Measurements from ENCODE around the gene ACSF3. TPM values are rescaled to one million over a fixed set of nuclear protein-coding genes. Genes with fewer than 3 reads are reported as not detected.

ACSF3 gene
- total and polyA plus RNA-seq, 2 donors (not counting 1 experiment from before 2014, with no cell fraction given), result 45.2 to 113 TPM

DNA sequence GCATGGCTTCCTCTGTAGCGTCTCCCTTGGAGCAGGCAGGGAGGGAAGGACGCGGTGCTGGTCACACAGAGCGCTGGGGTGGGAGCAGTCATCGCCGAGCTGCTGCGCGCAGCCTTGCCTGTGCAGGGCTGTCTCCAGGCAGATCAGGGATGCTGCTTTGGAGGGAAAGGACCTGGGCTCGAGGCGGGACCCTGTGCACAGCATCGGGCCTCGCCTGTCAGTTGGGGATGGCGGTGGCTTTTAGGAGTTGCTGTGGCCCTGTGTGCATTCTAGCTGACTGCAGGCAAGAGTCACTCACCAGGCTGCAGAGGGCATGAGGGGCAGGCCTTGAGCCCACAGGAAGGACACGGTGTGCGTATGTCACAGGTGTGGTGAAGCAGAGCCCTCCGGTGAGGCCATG lies 10.1 kb downstream of the ACSF3 start:
- no peaks in the 10 kb centered on the region for H3K9me3 Mint-ChIP-seq (ENCODE audit: insufficient read depth)
- Histone ChIP-seq H3K79me2 (ENCODE audit: control insufficient read depth, insufficient read depth, low read length) (peaks cover 70% of the 10 kb centered on the region), H2AFZ (ENCODE audit: insufficient read depth, low read depth, low read length, poor library complexity, severe bottlenecking) (no peak overlapping the region), H3K9ac (ENCODE audit: low read length) (no peak overlapping the region), H3K4me3 (ENCODE audit: control extremely low read depth in 1 of 5, extremely low read depth in 1 of 5, insufficient read depth in 1 of 5, low read depth in 2 of 5, low read length in 4 of 5) (no peak overlapping the region), H3K27me3 (replicated peaks in 1 of 4; ENCODE audit: control extremely low read depth in 1 of 4, control insufficient read depth in 3 of 4, insufficient read depth in 4 of 4, low read length in 3 of 4) (no peaks in the 10 kb centered on the region), H3K4me1 (ENCODE audit: control insufficient read depth in 2 of 2, insufficient read depth in 2 of 2, low read length in 2 of 2) (peaks cover 11 to 19% of the 10 kb centered on the region in 2 donors), H3K36me3 (replicated peaks in 1 of 2; ENCODE audit: control extremely low read depth in 1 of 2, control insufficient read depth in 1 of 2, extremely low read depth in 1 of 2, insufficient read depth in 2 of 2, low read length in 1 of 2) (peaks cover 17 to 87% of the 10 kb centered on the region in 2 experiments), H3K4me2 (replicated peaks; ENCODE audit: low read depth, low read length, poor library complexity, severe bottlenecking) (no peak overlapping the region), H3K27ac (ENCODE audit: low read length in 2 of 2) (no peak overlapping the region), H3K9me3 (ENCODE audit: control extremely low read depth in 1 of 3, control insufficient read depth in 2 of 3, insufficient read depth in 1 of 3, low read length in 2 of 3) (peaks cover 0 to 3% (median 0%) of the 10 kb centered on the region in 3 donors), H4K20me1 (ENCODE audit: control insufficient read depth, insufficient read depth, low read length, poor library complexity, severe bottlenecking) (peaks cover 69% of the 10 kb centered on the region)
- no peaks in the 10 kb centered on the region for H3K27me3 Mint-ChIP-seq
- no peak for ATAC-seq (ENCODE audit: low read depth)
- intact Hi-C loops (cut with micrococcal nuclease), result no loop called here
- TF ChIP-seq EZH2 (IDR thresholded peaks at IDR 0.05; ENCODE audit: borderline replicate concordance, insufficient read depth, low read depth, low read length, poor library complexity, severe bottlenecking), result no peak
- TF ChIP-seq, protein P1, sequence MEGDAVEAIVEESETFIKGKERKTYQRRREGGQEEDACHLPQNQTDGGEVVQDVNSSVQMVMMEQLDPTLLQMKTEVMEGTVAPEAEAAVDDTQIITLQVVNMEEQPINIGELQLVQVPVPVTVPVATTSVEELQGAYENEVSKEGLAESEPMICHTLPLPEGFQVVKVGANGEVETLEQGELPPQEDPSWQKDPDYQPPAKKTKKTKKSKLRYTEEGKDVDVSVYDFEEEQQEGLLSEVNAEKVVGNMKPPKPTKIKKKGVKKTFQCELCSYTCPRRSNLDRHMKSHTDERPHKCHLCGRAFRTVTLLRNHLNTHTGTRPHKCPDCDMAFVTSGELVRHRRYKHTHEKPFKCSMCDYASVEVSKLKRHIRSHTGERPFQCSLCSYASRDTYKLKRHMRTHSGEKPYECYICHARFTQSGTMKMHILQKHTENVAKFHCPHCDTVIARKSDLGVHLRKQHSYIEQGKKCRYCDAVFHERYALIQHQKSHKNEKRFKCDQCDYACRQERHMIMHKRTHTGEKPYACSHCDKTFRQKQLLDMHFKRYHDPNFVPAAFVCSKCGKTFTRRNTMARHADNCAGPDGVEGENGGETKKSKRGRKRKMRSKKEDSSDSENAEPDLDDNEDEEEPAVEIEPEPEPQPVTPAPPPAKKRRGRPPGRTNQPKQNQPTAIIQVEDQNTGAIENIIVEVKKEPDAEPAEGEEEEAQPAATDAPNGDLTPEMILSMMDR (IDR thresholded peaks at IDR 0.05), result no peak
- ChIA-PET POLR2A (no interaction called here), CTCF (no interaction called here)
- WGBS (ENCODE audit: insufficient coverage), result 85% methylated on average over 8 of the region's 16 CpGs
- DNase-seq, result no peak
- no peak overlapping the region for H3K27ac Mint-ChIP-seq
- H3K4me3 Mint-ChIP-seq, result no peak overlapping the region
- H3K4me1 Mint-ChIP-seq, result peaks cover 17% of the 10 kb centered on the region

DNA sequence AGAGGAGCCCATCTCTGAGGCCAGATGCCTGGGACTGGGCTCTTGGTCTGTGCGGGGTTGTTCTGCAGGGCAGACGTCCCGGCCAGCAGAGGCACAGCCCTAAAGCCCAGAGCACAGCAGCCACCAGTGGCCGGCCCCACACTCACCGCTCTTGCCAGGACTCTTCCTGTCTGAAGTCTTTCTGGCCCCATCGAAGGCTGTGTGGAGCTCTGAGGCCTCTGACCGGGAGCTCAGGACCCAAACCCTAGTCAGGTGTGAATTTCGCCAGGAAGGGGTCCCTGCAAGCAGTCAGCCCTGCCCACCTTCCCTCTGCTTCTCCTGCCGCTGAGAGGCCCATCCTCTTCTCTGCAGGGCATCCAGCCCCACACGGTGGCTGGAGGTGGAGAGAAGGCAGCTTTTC lies 10.7 kb downstream of the ACSF3 start:
- CTCF ChIA-PET, result no interaction called here
- H3K9ac ChIP-seq (ENCODE audit: low read length), result no peak overlapping the region
- H3K79me2 ChIP-seq (ENCODE audit: control insufficient read depth, insufficient read depth, low read length), result peaks cover 68% of the 10 kb centered on the region
- 95% methylated on average over 7 of the region's 10 CpGs for WGBS (ENCODE audit: insufficient coverage)
- no peak overlapping the region for H2AFZ ChIP-seq (ENCODE audit: insufficient read depth, low read depth, low read length, poor library complexity, severe bottlenecking)
- ATAC-seq (ENCODE audit: low read depth), result no peak
- H3K4me3 Mint-ChIP-seq, result no peak overlapping the region
- no peaks in the 10 kb centered on the region for H3K9me3 Mint-ChIP-seq (ENCODE audit: insufficient read depth)
- no peaks in the 10 kb centered on the region for H3K27me3 Mint-ChIP-seq
- no peak overlapping the region for H3K4me3 ChIP-seq (ENCODE audit: control extremely low read depth in 1 of 5, extremely low read depth in 1 of 5, insufficient read depth in 1 of 5, low read depth in 2 of 5, low read length in 4 of 5)
- peaks cover 6 to 13% of the 10 kb centered on the region in 2 donors for H3K4me1 ChIP-seq (ENCODE audit: control insufficient read depth in 2 of 2, insufficient read depth in 2 of 2, low read length in 2 of 2)
- TF ChIP-seq, protein P1 (IDR thresholded peaks at IDR 0.05), result no peak
- no peak for TF ChIP-seq EZH2 (IDR thresholded peaks at IDR 0.05; ENCODE audit: borderline replicate concordance, insufficient read depth, low read depth, low read length, poor library complexity, severe bottlenecking)
- POLR2A ChIA-PET, result no interaction called here
- no peak overlapping the region for H3K4me2 ChIP-seq (replicated peaks; ENCODE audit: low read depth, low read length, poor library complexity, severe bottlenecking)
- no peak overlapping the region for H3K27ac ChIP-seq (ENCODE audit: low read length in 2 of 2)
- DNase-seq, result no peak
- peaks cover 64% of the 10 kb centered on the region for H4K20me1 ChIP-seq (ENCODE audit: control insufficient read depth, insufficient read depth, low read length, poor library complexity, severe bottlenecking)
- H3K36me3 ChIP-seq (replicated peaks in 1 of 2; ENCODE audit: control extremely low read depth in 1 of 2, control insufficient read depth in 1 of 2, extremely low read depth in 1 of 2, insufficient read depth in 2 of 2, low read length in 1 of 2), result peaks cover 17 to 85% of the 10 kb centered on the region in 2 experiments
- no peaks in the 10 kb centered on the region for H3K27me3 ChIP-seq (replicated peaks in 1 of 4; ENCODE audit: control extremely low read depth in 1 of 4, control insufficient read depth in 3 of 4, insufficient read depth in 4 of 4, low read length in 3 of 4)
- peaks cover 0 to 3% (median 0%) of the 10 kb centered on the region in 3 donors for H3K9me3 ChIP-seq (ENCODE audit: control extremely low read depth in 1 of 3, control insufficient read depth in 2 of 3, insufficient read depth in 1 of 3, low read length in 2 of 3)
- H3K27ac Mint-ChIP-seq, result no peak overlapping the region
- intact Hi-C loops (cut with micrococcal nuclease), result no loop called here
- peaks cover 12% of the 10 kb centered on the region for H3K4me1 Mint-ChIP-seq

All from B cell (primary cell).